ENCODE data around the gene TGDS. TPM values are rescaled to one million over a fixed set of nuclear protein-coding genes. Genes with fewer than 3 reads are reported as not detected.
A peak's percentile ranks its signal among the peaks of the same experiment; 100 is the strongest.

The TGDS gene
- total and polyA plus RNA-seq, 3 experiments from 2014 or later: 15.0 to 20.3 (median 19.9) TPM

GRCh38 chr13:94548821-94549231, 47.1 kb downstream of the TGDS start:
- ChIA-PET CTCF (interaction anchor here (0.8 to 3.1 kb wide), 7 partner anchors 9 to 855 kb away, joined by 3 to 17 read pairs (median 3); partner anchors contain the start of gene TGDS), POLR2A (interaction anchor here (0.6 to 2.5 kb wide), 3 partner anchors 31 to 54 kb away, joined by 3 to 31 read pairs (median 8); partner anchors contain the start of genes GPR180 and TGDS)
- H3K27ac ChIP-seq (ENCODE audit: low read depth, low read length): peak overlapping the region; percentile 73
- Mint-ChIP-seq H3K9me3 (peaks cover 0 to 5% (median 3%) of the 10 kb centered on the region in 5 donors), H3K27ac (peak overlapping the region; percentile 91 to 99 (median 97)), H3K36me3 (peaks cover 0 to 12% (median 1%) of the 10 kb centered on the region in 3 donors), H3K4me3 (peak overlapping the region; percentile 89 to 96 (median 90)), H3K27me3 (peaks cover 5 to 6% of the 10 kb centered on the region in 2 donors), H3K4me1 (peaks cover 16 to 25% (median 23%) of the 10 kb centered on the region in 3 donors)
- peak overlapping the region; percentile 73 for H3K4me3 ChIP-seq (ENCODE audit: low read length)
- peaks cover 10% of the 10 kb centered on the region for H3K4me1 ChIP-seq (ENCODE audit: insufficient read depth, low read length)
- DNase-seq: peak in 1 of 5 donors; percentile 22
- H3K9me3 ChIP-seq (ENCODE audit: low read length): no peaks in the 10 kb centered on the region
- no peaks in the 10 kb centered on the region for H3K36me3 ChIP-seq (ENCODE audit: insufficient read depth, low read length)
- no peaks in the 10 kb centered on the region for H3K27me3 ChIP-seq (ENCODE audit: insufficient read depth, low read length, poor library complexity, severe bottlenecking)

DNA sequence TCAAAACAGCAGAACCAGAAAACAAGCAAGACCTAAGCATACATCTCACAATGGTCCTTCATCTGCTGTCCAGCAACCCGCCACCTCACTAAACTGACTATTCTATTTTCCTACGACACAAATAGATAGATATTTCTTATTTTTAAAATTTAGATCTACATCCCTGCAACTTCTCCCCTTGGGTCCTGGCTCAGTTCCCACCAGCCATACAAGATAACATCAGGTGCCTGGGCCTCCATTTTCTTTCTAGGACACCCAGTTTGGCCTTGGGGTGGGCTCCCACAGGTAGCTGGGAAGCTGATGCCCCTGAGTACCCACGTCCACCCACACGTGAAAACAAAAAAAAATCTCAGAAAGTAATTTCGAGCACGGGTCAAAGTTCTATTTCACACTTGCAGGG, 47.6 kb downstream of the TGDS start:
- Histone ChIP-seq H3K36me3 (ENCODE audit: insufficient read depth, low read length) (no peaks in the 10 kb centered on the region), H3K27me3 (ENCODE audit: insufficient read depth, low read length, poor library complexity, severe bottlenecking) (no peaks in the 10 kb centered on the region), H3K4me3 (ENCODE audit: low read length) (peak overlapping the region; percentile 73), H3K9me3 (ENCODE audit: low read length) (no peaks in the 10 kb centered on the region), H3K4me1 (ENCODE audit: insufficient read depth, low read length) (peaks cover 10% of the 10 kb centered on the region), H3K27ac (ENCODE audit: low read depth, low read length) (peak overlapping the region; percentile 73)
- peaks cover 0 to 12% (median 1%) of the 10 kb centered on the region in 3 donors for H3K36me3 Mint-ChIP-seq
- CTCF ChIA-PET: interaction anchor here (0.8 to 3.1 kb wide), 4 partner anchors 9 to 856 kb away, joined by 3 to 17 read pairs (median 9); partner anchors contain the start of gene TGDS
- H3K4me3 Mint-ChIP-seq: peak overlapping the region; percentile 89 to 96 (median 90)
- H3K4me1 Mint-ChIP-seq: peaks cover 16 to 25% (median 23%) of the 10 kb centered on the region in 3 donors
- peaks cover 5 to 6% of the 10 kb centered on the region in 2 donors for H3K27me3 Mint-ChIP-seq
- no peak for DNase-seq
- peak overlapping the region; percentile 91 to 99 (median 97) for H3K27ac Mint-ChIP-seq
- POLR2A ChIA-PET: interaction anchor here (2.5 kb wide), 1 partner anchor 48 kb away, joined by 31 read pairs; the partner anchor contains the start of gene TGDS
- peaks cover 0 to 5% (median 3%) of the 10 kb centered on the region in 5 donors for H3K9me3 Mint-ChIP-seq

DNA sequence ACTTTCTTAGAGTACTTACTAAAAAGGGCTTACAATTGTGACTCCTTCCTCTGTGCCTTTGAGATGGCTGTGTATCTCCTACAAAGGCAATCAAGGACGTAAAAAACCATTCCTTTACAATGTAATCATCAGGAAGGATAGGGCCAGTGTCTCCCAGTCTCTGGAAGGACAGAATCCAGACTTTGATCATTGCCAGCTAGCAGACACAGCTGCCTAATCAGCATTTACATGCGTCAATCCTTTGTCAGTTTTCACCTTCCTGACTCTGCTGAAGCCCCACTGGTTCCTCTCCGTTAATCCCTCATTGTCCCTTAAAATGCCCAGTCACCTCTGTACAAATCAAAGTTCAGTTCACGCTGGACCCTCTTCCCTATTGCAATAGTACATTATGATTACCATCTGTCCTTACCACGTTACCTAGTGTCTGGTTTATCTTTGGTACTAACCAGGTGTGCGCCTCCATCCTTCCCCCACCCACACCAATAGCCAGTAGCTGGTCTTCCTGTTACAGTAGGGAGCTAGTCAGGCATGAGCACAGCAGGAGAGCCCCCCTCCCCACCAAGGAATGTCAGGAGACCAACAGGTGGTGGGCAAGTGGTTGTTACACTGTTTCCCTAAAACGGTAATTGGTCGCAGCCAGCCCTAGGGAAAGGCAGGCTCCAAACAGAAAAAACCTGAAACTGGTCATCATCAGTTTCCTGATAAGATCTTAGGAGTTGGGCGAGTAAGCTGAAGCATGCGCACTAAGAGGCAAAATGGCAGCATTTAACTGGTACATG, 49.7 kb downstream of the TGDS start:
- no peak overlapping the region for H3K27ac ChIP-seq (ENCODE audit: low read depth, low read length)
- no peaks in the 10 kb centered on the region for H3K36me3 ChIP-seq (ENCODE audit: insufficient read depth, low read length)
- no peaks in the 10 kb centered on the region for H3K27me3 ChIP-seq (ENCODE audit: insufficient read depth, low read length, poor library complexity, severe bottlenecking)
- Mint-ChIP-seq H3K4me3 (peak overlapping the region in 1 of 7 donors; percentile 21), H3K36me3 (peaks cover 0 to 12% (median 1%) of the 10 kb centered on the region in 3 donors), H3K27me3 (peaks cover 5 to 6% of the 10 kb centered on the region in 2 donors), H3K27ac (peak overlapping the region in 4 of 8 donors; percentile 30 to 58 (median 38)), H3K9me3 (peaks cover 0 to 5% (median 3%) of the 10 kb centered on the region in 5 donors), H3K4me1 (peaks cover 21 to 25% (median 23%) of the 10 kb centered on the region in 3 donors)
- peaks cover 10% of the 10 kb centered on the region for H3K4me1 ChIP-seq (ENCODE audit: insufficient read depth, low read length)
- ChIA-PET POLR2A (no interaction called here), CTCF (no interaction called here)
- DNase-seq: no peak
- H3K9me3 ChIP-seq (ENCODE audit: low read length): no peaks in the 10 kb centered on the region
- H3K4me3 ChIP-seq (ENCODE audit: low read length): no peak overlapping the region

- DNase-seq: no peak
- Mint-ChIP-seq H3K9me3 (peaks cover 0 to 5% (median 3%) of the 10 kb centered on the region in 5 donors), H3K4me1 (peaks cover 18 to 21% (median 20%) of the 10 kb centered on the region in 3 donors), H3K36me3 (peaks cover 0 to 9% (median 1%) of the 10 kb centered on the region in 3 donors), H3K4me3 (no peak overlapping the region), H3K27me3 (peaks cover 6 to 8% of the 10 kb centered on the region in 2 donors), H3K27ac (no peak overlapping the region)
- CTCF ChIA-PET: no interaction called here
- H3K4me1 ChIP-seq (ENCODE audit: insufficient read depth, low read length): peaks cover 10% of the 10 kb centered on the region
- POLR2A ChIA-PET: no interaction called here
- H3K27ac ChIP-seq (ENCODE audit: low read depth, low read length): no peak overlapping the region
- H3K36me3 ChIP-seq (ENCODE audit: insufficient read depth, low read length): no peaks in the 10 kb centered on the region
- no peaks in the 10 kb centered on the region for H3K27me3 ChIP-seq (ENCODE audit: insufficient read depth, low read length, poor library complexity, severe bottlenecking)
- no peaks in the 10 kb centered on the region for H3K9me3 ChIP-seq (ENCODE audit: low read length)
- no peak overlapping the region for H3K4me3 ChIP-seq (ENCODE audit: low read length)
Observed at GRCh38 chr13:94544922-94545321, 51.0 kb downstream of the TGDS start.

DNA sequence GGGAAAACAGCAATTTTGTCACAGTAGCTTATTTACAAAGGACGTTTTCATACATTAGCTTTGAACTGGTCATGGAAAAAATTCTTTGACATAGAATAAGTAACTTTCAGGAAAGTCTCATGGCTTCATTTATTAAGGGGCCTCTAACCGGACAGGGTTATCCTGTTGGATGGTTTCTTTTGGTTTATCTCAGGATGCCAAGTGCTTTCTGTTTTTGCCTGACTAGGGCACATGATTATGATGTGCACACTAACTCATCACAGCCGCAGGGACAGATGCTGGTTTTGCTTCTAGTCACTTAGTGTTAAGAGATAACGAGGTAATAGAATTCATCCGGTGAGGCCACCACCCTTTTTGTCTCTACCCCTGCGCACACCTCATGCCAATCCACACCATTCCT, 53.0 kb downstream of the TGDS start:
- Histone ChIP-seq H3K27me3 (ENCODE audit: insufficient read depth, low read length, poor library complexity, severe bottlenecking) (no peaks in the 10 kb centered on the region), H3K4me1 (ENCODE audit: insufficient read depth, low read length) (peaks cover under 1% of the 10 kb centered on the region), H3K36me3 (ENCODE audit: insufficient read depth, low read length) (no peaks in the 10 kb centered on the region), H3K27ac (ENCODE audit: low read depth, low read length) (no peak overlapping the region), H3K4me3 (ENCODE audit: low read length) (no peak overlapping the region), H3K9me3 (ENCODE audit: low read length) (no peaks in the 10 kb centered on the region)
- POLR2A ChIA-PET: no interaction called here
- H3K4me1 Mint-ChIP-seq: peaks cover 1 to 8% (median 5%) of the 10 kb centered on the region in 3 donors
- no peak for DNase-seq
- peaks cover 2 to 7% of the 10 kb centered on the region in 2 donors for H3K27me3 Mint-ChIP-seq
- H3K27ac Mint-ChIP-seq: peak overlapping the region in 3 of 8 donors; percentile 15 to 23 (median 20)
- peak overlapping the region in 1 of 7 donors; percentile 27 for H3K4me3 Mint-ChIP-seq
- CTCF ChIA-PET: no interaction called here
- H3K9me3 Mint-ChIP-seq: peaks cover 0 to 1% (median 0%) of the 10 kb centered on the region in 5 donors
- H3K36me3 Mint-ChIP-seq: peaks cover 0 to 5% (median 1%) of the 10 kb centered on the region in 3 donors

- H3K4me1 Mint-ChIP-seq: peaks cover 0 to 9% (median 7%) of the 10 kb centered on the region in 3 donors
- peaks cover 3 to 16% of the 10 kb centered on the region in 2 donors for H3K27me3 Mint-ChIP-seq
- Histone ChIP-seq H3K27ac (ENCODE audit: low read depth, low read length) (no peak overlapping the region), H3K4me3 (ENCODE audit: low read length) (no peak overlapping the region), H3K27me3 (ENCODE audit: insufficient read depth, low read length, poor library complexity, severe bottlenecking) (no peaks in the 10 kb centered on the region), H3K4me1 (ENCODE audit: insufficient read depth, low read length) (peaks cover 14% of the 10 kb centered on the region), H3K9me3 (ENCODE audit: low read length) (no peaks in the 10 kb centered on the region), H3K36me3 (ENCODE audit: insufficient read depth, low read length) (no peaks in the 10 kb centered on the region)
- H3K4me3 Mint-ChIP-seq: no peak overlapping the region
- CTCF ChIA-PET: no interaction called here
- POLR2A ChIA-PET: no interaction called here
- H3K27ac Mint-ChIP-seq: no peak overlapping the region
- no peaks in the 10 kb centered on the region for H3K9me3 Mint-ChIP-seq
- peaks cover 0 to 5% (median 1%) of the 10 kb centered on the region in 3 donors for H3K36me3 Mint-ChIP-seq
- no peak for DNase-seq
Observed at GRCh38 chr13:94537740-94538630, 58.0 kb downstream of the TGDS start.

- ChIA-PET CTCF (interaction anchor here (1.1 kb wide), 1 partner anchor 14 kb away, joined by 3 read pairs; no protein-coding TSS in a partner anchor), POLR2A (no interaction called here)
- H3K4me3 ChIP-seq (ENCODE audit: low read length): no peak overlapping the region
- H3K27ac Mint-ChIP-seq: no peak overlapping the region
- H3K27me3 Mint-ChIP-seq: peaks cover 11 to 24% of the 10 kb centered on the region in 2 donors
- H3K9me3 ChIP-seq (ENCODE audit: low read length): no peaks in the 10 kb centered on the region
- H3K4me1 ChIP-seq (ENCODE audit: insufficient read depth, low read length): peaks cover 14% of the 10 kb centered on the region
- no peak for DNase-seq
- peaks cover 0 to 12% (median 4%) of the 10 kb centered on the region in 3 donors for H3K36me3 Mint-ChIP-seq
- H3K36me3 ChIP-seq (ENCODE audit: insufficient read depth, low read length): no peaks in the 10 kb centered on the region
- H3K9me3 Mint-ChIP-seq: peaks cover 0 to 8% (median 4%) of the 10 kb centered on the region in 5 donors
- no peaks in the 10 kb centered on the region for H3K27me3 ChIP-seq (ENCODE audit: insufficient read depth, low read length, poor library complexity, severe bottlenecking)
- peaks cover 0 to 9% (median 5%) of the 10 kb centered on the region in 3 donors for H3K4me1 Mint-ChIP-seq
- no peak overlapping the region for H3K27ac ChIP-seq (ENCODE audit: low read depth, low read length)
- H3K4me3 Mint-ChIP-seq: no peak overlapping the region
Observed at GRCh38 chr13:94535775-94536174, 60.2 kb downstream of the TGDS start.

All from CD8-positive, alpha-beta memory T cell (primary cell).